A204.1 (cell line): ENCODE results near the gene BTG3.

ENCODE experiments used
- FAIRE-seq: peaks from 2 replicates; lab custom pipeline; 2012; peaks lifted over from hg19 to GRCh38; lab: Jason Lieb, UNC

The BTG3 gene

GRCh38 chr21:17612565-17613241 lies at the start of gene BTG3:
BTG3 (minus strand) TSS chr21:17612901; CDS start chr21:17609144, 3,757 bp downstream.
- no peak for FAIRE-seq

- no peak for FAIRE-seq
Observed at GRCh38 chr21:17660862-17661261, 48.2 kb upstream of the BTG3 start.

GRCh38 chr21:17660452-17660851 lies 47.8 kb upstream of the BTG3 start:
- no peak for FAIRE-seq

- no peak for FAIRE-seq
Observed at GRCh38 chr21:17658931-17659330, 46.2 kb upstream of the BTG3 start.

- FAIRE-seq = no peak
Observed at GRCh38 chr21:17651526-17651925, 38.8 kb upstream of the BTG3 start.

- FAIRE-seq = no peak
Observed at GRCh38 chr21:17650292-17650691, 37.6 kb upstream of the BTG3 start.

GRCh38 chr21:17646790-17647189 lies 34.1 kb upstream of the BTG3 start:
- FAIRE-seq = no peak

- FAIRE-seq = no peak
Observed at GRCh38 chr21:17644186-17644585, 31.5 kb upstream of the BTG3 start.

GRCh38 chr21:17640821-17641220 lies 28.1 kb upstream of the BTG3 start:
- no peak for FAIRE-seq

- no peak for FAIRE-seq
Observed at GRCh38 chr21:17636711-17637110, 24.0 kb upstream of the BTG3 start.

GRCh38 chr21:17631195-17631594 lies 18.5 kb upstream of the BTG3 start:
- FAIRE-seq = no peak

GRCh38 chr21:17622018-17622417 lies 9.3 kb upstream of the BTG3 start:
- FAIRE-seq = no peak

GRCh38 chr21:17616831-17617230 lies 4.1 kb upstream of the BTG3 start:
- no peak for FAIRE-seq

GRCh38 chr21:17613242-17613676 lies 558 bp upstream of the BTG3 start:
- FAIRE-seq = no peak

GRCh38 chr21:17612023-17612564 lies 607 bp downstream of the BTG3 start:
- FAIRE-seq = no peak

GRCh38 chr21:17611414-17612022 lies 1.2 kb downstream of the BTG3 start:
- FAIRE-seq = no peak

- FAIRE-seq = no peak
Observed at GRCh38 chr21:17610911-17611310, 1.8 kb downstream of the BTG3 start.

- no peak for FAIRE-seq
Observed at GRCh38 chr21:17609681-17610080, 3.0 kb downstream of the BTG3 start.

GRCh38 chr21:17607684-17608083 lies 5.0 kb downstream of the BTG3 start:
- FAIRE-seq = no peak

GRCh38 chr21:17602874-17603273 lies 9.8 kb downstream of the BTG3 start:
- no peak for FAIRE-seq

- FAIRE-seq = no peak
Observed at GRCh38 chr21:17598437-17598836, 14.3 kb downstream of the BTG3 start.

- peak; percentile 39 for FAIRE-seq
Observed at GRCh38 chr21:17597680-17598079, 15.0 kb downstream of the BTG3 start.

- FAIRE-seq = no peak
Observed at GRCh38 chr21:17590430-17590829, 22.3 kb downstream of the BTG3 start.
